Tibial nerve (tissue), 4 donors: ENCODE measurements around the gene SPTSSA.

Source experiments
- CTCF ChIP-seq, 5 experiments: fragments of 200-600 bp in 3 of 5; fragments of 450-650 bp in 2 of 5; sonication (generic) in 3 of 5; IDR thresholded peaks; one replicate each; pipeline ENCODE4 v1.5.1; 2016 to 2019; ENCODE audit warnings: antibody characterized with exemption in 5 of 5, mild to moderate bottlenecking in 3 of 5, moderate library complexity in 2 of 5
- EP300 ChIP-seq, 2 donors: sonication (generic); formaldehyde crosslinking; IDR thresholded peaks; one replicate each; pipeline ENCODE4 v1.6.1; 2017; ENCODE audit warnings: antibody characterized with exemption in 2 of 2, mild to moderate bottlenecking in 1 of 2
- POLR2A ChIP-seq, 2 donors: fragments of 450-650 bp; IDR thresholded peaks; one replicate each; pipeline ENCODE4 v1.6.1; 2017; ENCODE audit warnings: antibody characterized with exemption in 2 of 2, mild to moderate bottlenecking in 2 of 2, moderate library complexity in 2 of 2

- TF ChIP-seq CTCF (IDR thresholded peaks at IDR 0.05) (no peak), POLR2A (IDR thresholded peaks at IDR 0.05) (no peak), EP300 (IDR thresholded peaks at IDR 0.05) (no peak)
Observed at GRCh38 chr14:34404416-34404815, 57.6 kb downstream of the SPTSSA start.
